ENCODE data around the gene IMPA2.
A peak's percentile ranks its signal among the peaks of the same experiment; 100 is the strongest.

Gene IMPA2

GRCh38 chr18:12012697-12013096 is 31.4 kb downstream of the IMPA2 start:
- Histone ChIP-seq H2BK120ac (ENCODE audit: low read depth, low read length) (no peak overlapping the region), H2AFZ (ENCODE audit: low read length) (no peak overlapping the region), H4K91ac (ENCODE audit: low read depth, low read length, poor library complexity) (no peak overlapping the region), H3K9me3 (replicated peaks in 1 of 2; ENCODE audit: control insufficient read depth in 2 of 2, insufficient read depth in 1 of 2, low read depth in 1 of 2, low read length in 2 of 2) (no peaks in the 10 kb centered on the region), H3K4me2 (ENCODE audit: insufficient read depth, low read length, poor library complexity, severe bottlenecking) (no peak overlapping the region), H3K14ac (ENCODE audit: low read length) (no peak overlapping the region), H3K36me3 (replicated peaks in 1 of 2; ENCODE audit: control insufficient read depth in 2 of 2, insufficient read depth in 2 of 2, low read length in 2 of 2) (peaks cover 30 to 78% of the 10 kb centered on the region in 2 donors), H2BK5ac (ENCODE audit: low read length) (no peak overlapping the region), H3K4me1 (ENCODE audit: control insufficient read depth in 2 of 2, insufficient read depth in 1 of 2, low read depth in 1 of 2, low read length in 2 of 2) (peaks cover 7 to 19% of the 10 kb centered on the region in 2 donors), H3K4me3 (ENCODE audit: low read length in 2 of 2) (no peak overlapping the region), H4K8ac (ENCODE audit: low read depth, low read length) (no peak overlapping the region), H3K79me1 (ENCODE audit: low read depth, low read length) (no peaks in the 10 kb centered on the region), H3K4ac (ENCODE audit: low read length) (no peak overlapping the region), H3K27ac (replicated peaks; ENCODE audit: low read length) (no peak overlapping the region), H2BK12ac (ENCODE audit: low read length) (no peak overlapping the region), H3K23ac (ENCODE audit: low read depth, low read length, poor library complexity) (no peak overlapping the region), H2AK5ac (ENCODE audit: low read depth, low read length) (no peak overlapping the region), H2BK15ac (ENCODE audit: low read length) (no peak overlapping the region), H3K18ac (ENCODE audit: low read length) (no peak overlapping the region), H3K27me3 (ENCODE audit: control insufficient read depth in 3 of 3, insufficient read depth in 3 of 3, low read depth in 1 of 3, low read length in 3 of 3) (no peaks in the 10 kb centered on the region), H3K9ac (ENCODE audit: low read depth, low read length, poor library complexity) (no peak overlapping the region)
- DNase-seq (ENCODE audit: low spot score): no peak
- no CpG with 5 or more reads among the region's 3 CpGs for WGBS, 2 donors (ENCODE audit: extremely low coverage in 2 of 2, insufficient read length in 2 of 2, insufficient replicate concordance in 1 of 2)

- Histone ChIP-seq H3K36me3 (replicated peaks in 1 of 2; ENCODE audit: control insufficient read depth in 2 of 2, insufficient read depth in 2 of 2, low read length in 2 of 2) (peaks cover 31 to 79% of the 10 kb centered on the region in 2 donors), H3K4ac (ENCODE audit: low read length) (no peak overlapping the region), H2BK12ac (ENCODE audit: low read length) (no peak overlapping the region), H3K18ac (ENCODE audit: low read length) (peak overlapping the region; percentile 62), H4K91ac (ENCODE audit: low read depth, low read length, poor library complexity) (no peak overlapping the region), H2BK15ac (ENCODE audit: low read length) (no peak overlapping the region), H2AK5ac (ENCODE audit: low read depth, low read length) (no peak overlapping the region), H2AFZ (ENCODE audit: low read length) (peak overlapping the region; percentile 64), H3K14ac (ENCODE audit: low read length) (peak overlapping the region; percentile 86), H3K9ac (ENCODE audit: low read depth, low read length, poor library complexity) (peak overlapping the region; percentile 80), H3K79me1 (ENCODE audit: low read depth, low read length) (no peaks in the 10 kb centered on the region), H3K27me3 (ENCODE audit: control insufficient read depth in 3 of 3, insufficient read depth in 3 of 3, low read depth in 1 of 3, low read length in 3 of 3) (no peaks in the 10 kb centered on the region), H2BK5ac (ENCODE audit: low read length) (no peak overlapping the region), H3K27ac (replicated peaks; ENCODE audit: low read length) (peak overlapping the region; percentile 24), H4K8ac (ENCODE audit: low read depth, low read length) (no peak overlapping the region), H3K23ac (ENCODE audit: low read depth, low read length, poor library complexity) (peak overlapping the region; percentile 34), H2BK120ac (ENCODE audit: low read depth, low read length) (no peak overlapping the region), H3K9me3 (replicated peaks in 1 of 2; ENCODE audit: control insufficient read depth in 2 of 2, insufficient read depth in 1 of 2, low read depth in 1 of 2, low read length in 2 of 2) (no peaks in the 10 kb centered on the region), H3K4me2 (ENCODE audit: insufficient read depth, low read length, poor library complexity, severe bottlenecking) (no peak overlapping the region), H3K4me3 (ENCODE audit: low read length in 2 of 2) (no peak overlapping the region), H3K4me1 (ENCODE audit: control insufficient read depth in 2 of 2, insufficient read depth in 1 of 2, low read depth in 1 of 2, low read length in 2 of 2) (peaks cover 7 to 19% of the 10 kb centered on the region in 2 donors)
- peak; percentile 31 for DNase-seq (ENCODE audit: low spot score)
- WGBS, 2 donors (ENCODE audit: extremely low coverage in 2 of 2, insufficient read length in 2 of 2, insufficient replicate concordance in 1 of 2): no CpG with 5 or more reads among the region's 20 CpGs
Observed at GRCh38 chr18:12013186-12013916, 32.0 kb downstream of the IMPA2 start.

GRCh38 chr18:12014086-12014485 is 32.8 kb downstream of the IMPA2 start:
- Histone ChIP-seq H3K9ac (ENCODE audit: low read depth, low read length, poor library complexity) (no peak overlapping the region), H3K4me1 (ENCODE audit: control insufficient read depth in 2 of 2, insufficient read depth in 1 of 2, low read depth in 1 of 2, low read length in 2 of 2) (peaks cover 7 to 19% of the 10 kb centered on the region in 2 donors), H3K18ac (ENCODE audit: low read length) (no peak overlapping the region), H2BK5ac (ENCODE audit: low read length) (peak overlapping the region; percentile 27), H3K4me2 (ENCODE audit: insufficient read depth, low read length, poor library complexity, severe bottlenecking) (no peak overlapping the region), H2BK120ac (ENCODE audit: low read depth, low read length) (no peak overlapping the region), H2BK15ac (ENCODE audit: low read length) (no peak overlapping the region), H3K36me3 (replicated peaks in 1 of 2; ENCODE audit: control insufficient read depth in 2 of 2, insufficient read depth in 2 of 2, low read length in 2 of 2) (peaks cover 24 to 74% of the 10 kb centered on the region in 2 donors), H3K9me3 (replicated peaks in 1 of 2; ENCODE audit: control insufficient read depth in 2 of 2, insufficient read depth in 1 of 2, low read depth in 1 of 2, low read length in 2 of 2) (no peaks in the 10 kb centered on the region), H2BK12ac (ENCODE audit: low read length) (no peak overlapping the region), H2AFZ (ENCODE audit: low read length) (peak overlapping the region; percentile 64), H2AK5ac (ENCODE audit: low read depth, low read length) (no peak overlapping the region), H4K8ac (ENCODE audit: low read depth, low read length) (no peak overlapping the region), H3K14ac (ENCODE audit: low read length) (no peak overlapping the region), H4K91ac (ENCODE audit: low read depth, low read length, poor library complexity) (no peak overlapping the region), H3K27ac (replicated peaks; ENCODE audit: low read length) (no peak overlapping the region), H3K4me3 (ENCODE audit: low read length in 2 of 2) (no peak overlapping the region), H3K79me1 (ENCODE audit: low read depth, low read length) (no peaks in the 10 kb centered on the region), H3K27me3 (ENCODE audit: control insufficient read depth in 3 of 3, insufficient read depth in 3 of 3, low read depth in 1 of 3, low read length in 3 of 3) (no peaks in the 10 kb centered on the region), H3K23ac (ENCODE audit: low read depth, low read length, poor library complexity) (no peak overlapping the region), H3K4ac (ENCODE audit: low read length) (no peak overlapping the region)
- no CpG with 5 or more reads among the region's 17 CpGs for WGBS, 2 donors (ENCODE audit: extremely low coverage in 2 of 2, insufficient read length in 2 of 2, insufficient replicate concordance in 1 of 2)
- DNase-seq (ENCODE audit: low spot score): no peak

- Histone ChIP-seq H3K4me1 (ENCODE audit: control insufficient read depth in 2 of 2, insufficient read depth in 1 of 2, low read depth in 1 of 2, low read length in 2 of 2) (peaks cover 7 to 19% of the 10 kb centered on the region in 2 donors), H3K18ac (ENCODE audit: low read length) (no peak overlapping the region), H3K23ac (ENCODE audit: low read depth, low read length, poor library complexity) (no peak overlapping the region), H2BK5ac (ENCODE audit: low read length) (peak overlapping the region; percentile 27), H2AFZ (ENCODE audit: low read length) (peak overlapping the region; percentile 50), H2BK120ac (ENCODE audit: low read depth, low read length) (no peak overlapping the region), H3K14ac (ENCODE audit: low read length) (no peak overlapping the region), H3K79me1 (ENCODE audit: low read depth, low read length) (no peaks in the 10 kb centered on the region), H2BK12ac (ENCODE audit: low read length) (no peak overlapping the region), H3K9ac (ENCODE audit: low read depth, low read length, poor library complexity) (no peak overlapping the region), H4K91ac (ENCODE audit: low read depth, low read length, poor library complexity) (no peak overlapping the region), H2AK5ac (ENCODE audit: low read depth, low read length) (no peak overlapping the region), H3K4me2 (ENCODE audit: insufficient read depth, low read length, poor library complexity, severe bottlenecking) (no peak overlapping the region), H2BK15ac (ENCODE audit: low read length) (no peak overlapping the region), H3K36me3 (replicated peaks in 1 of 2; ENCODE audit: control insufficient read depth in 2 of 2, insufficient read depth in 2 of 2, low read length in 2 of 2) (peaks cover 20 to 67% of the 10 kb centered on the region in 2 donors), H3K9me3 (replicated peaks in 1 of 2; ENCODE audit: control insufficient read depth in 2 of 2, insufficient read depth in 1 of 2, low read depth in 1 of 2, low read length in 2 of 2) (no peaks in the 10 kb centered on the region), H3K27me3 (ENCODE audit: control insufficient read depth in 3 of 3, insufficient read depth in 3 of 3, low read depth in 1 of 3, low read length in 3 of 3) (no peaks in the 10 kb centered on the region), H3K4ac (ENCODE audit: low read length) (no peak overlapping the region), H3K27ac (replicated peaks; ENCODE audit: low read length) (no peak overlapping the region), H4K8ac (ENCODE audit: low read depth, low read length) (no peak overlapping the region), H3K4me3 (ENCODE audit: low read length in 2 of 2) (no peak overlapping the region)
- WGBS, 2 donors (ENCODE audit: extremely low coverage in 2 of 2, insufficient read length in 2 of 2, insufficient replicate concordance in 1 of 2): no CpG with 5 or more reads among the region's 14 CpGs
- DNase-seq (ENCODE audit: low spot score): no peak
Observed at GRCh38 chr18:12014521-12015415, 33.5 kb downstream of the IMPA2 start.
